Activated CD4-positive, alpha-beta T cell treated with anti-CD3 and anti-CD28 coated beads, Interleukin-2, amount 50 U/mL, for 24 hours (primary cell): ENCODE results near the gene TAS2R42.
A peak's percentile ranks its signal among the peaks of the same experiment; 100 is the strongest.

Experiments used
- DNase-seq, 2 donors: peaks; one replicate each; pipeline ENCODE4 v3.0.0-alpha.2; 2020; ENCODE audit warnings: low read depth in 1 of 2, low spot score in 1 of 2

TAS2R42 gene, protein sequence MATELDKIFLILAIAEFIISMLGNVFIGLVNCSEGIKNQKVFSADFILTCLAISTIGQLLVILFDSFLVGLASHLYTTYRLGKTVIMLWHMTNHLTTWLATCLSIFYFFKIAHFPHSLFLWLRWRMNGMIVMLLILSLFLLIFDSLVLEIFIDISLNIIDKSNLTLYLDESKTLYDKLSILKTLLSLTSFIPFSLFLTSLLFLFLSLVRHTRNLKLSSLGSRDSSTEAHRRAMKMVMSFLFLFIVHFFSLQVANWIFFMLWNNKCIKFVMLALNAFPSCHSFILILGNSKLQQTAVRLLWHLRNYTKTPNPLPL

GRCh38 chr12:11186837-11187236 lies at the start of gene TAS2R42:
TAS2R42 (minus strand) TSS chr12:11186937; CDS start chr12:11186937, 0 bp downstream.
- DNase-seq = no peak

DNA sequence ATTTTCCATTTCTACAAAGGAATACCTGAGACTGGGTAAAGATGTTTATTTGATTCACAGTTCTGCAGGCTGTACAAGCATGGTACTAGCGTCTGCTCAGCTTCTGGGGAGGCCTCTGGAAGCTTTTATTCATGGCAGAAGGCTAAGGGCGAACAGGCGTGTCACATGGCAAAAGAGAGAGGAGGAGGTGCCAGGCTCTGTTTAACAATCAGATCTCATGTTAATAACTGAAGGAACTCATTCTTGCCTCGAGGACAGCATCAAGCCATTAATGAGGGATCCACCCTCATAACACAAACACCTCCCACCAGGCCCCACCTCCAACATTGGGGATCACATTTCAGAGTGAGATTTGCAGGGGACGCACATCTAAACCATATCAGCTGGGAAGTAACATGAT lies 46.8 kb upstream of the TAS2R42 start:
- no peak for DNase-seq

DNA sequence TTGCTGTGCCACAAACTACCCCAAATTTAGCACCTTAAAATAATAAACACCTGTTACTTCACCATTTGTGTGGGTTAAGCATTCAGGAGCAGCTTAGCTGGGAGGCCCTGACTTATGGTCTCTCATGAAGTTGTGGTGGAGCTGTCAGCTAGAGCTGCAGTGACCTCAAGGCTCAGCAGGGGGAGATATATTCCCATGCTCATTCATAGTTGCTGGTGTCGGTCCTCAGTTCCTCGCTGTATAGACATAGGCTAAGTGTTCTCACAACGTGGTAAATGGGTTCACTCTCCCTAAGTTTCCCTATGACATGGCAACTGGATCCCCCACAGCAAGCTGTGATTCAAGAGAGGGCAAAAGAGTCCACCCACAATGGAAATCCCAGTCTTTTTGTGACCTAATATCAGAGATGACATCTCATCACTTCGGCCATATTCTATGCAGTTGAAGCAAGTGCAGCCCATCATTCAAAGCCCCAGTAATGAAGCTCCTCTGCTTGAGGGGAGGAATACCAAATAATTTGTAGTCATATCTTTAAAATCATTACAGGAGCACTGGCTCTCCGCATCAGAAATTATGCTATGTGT lies 41.7 kb upstream of the TAS2R42 start:
- DNase-seq = peak in 1 of 2 donors; percentile 4

- no peak for DNase-seq
Measured at GRCh38 chr12:11227373-11227772, 40.6 kb upstream of the TAS2R42 start.

- no peak for DNase-seq
Measured at GRCh38 chr12:11209113-11209512, 22.4 kb upstream of the TAS2R42 start.

DNA sequence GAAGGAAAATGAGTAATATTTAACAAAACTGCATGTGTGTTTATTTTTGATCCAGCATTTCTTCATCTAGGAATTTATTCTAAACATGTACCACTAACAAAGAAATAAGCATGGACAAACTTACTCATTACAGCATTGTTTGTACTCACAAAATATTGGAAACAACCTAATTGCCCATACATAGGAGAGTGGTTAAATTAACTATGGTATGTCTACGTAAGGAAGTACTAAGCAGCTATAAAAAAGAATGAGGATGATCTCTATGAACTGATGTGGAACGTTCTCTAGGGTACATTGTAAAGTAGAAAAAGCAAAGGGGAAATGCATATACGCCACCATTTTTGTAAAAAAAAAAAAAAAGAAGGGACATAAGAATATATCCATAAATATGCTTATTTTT lies 17.4 kb upstream of the TAS2R42 start:
- no peak for DNase-seq

DNA sequence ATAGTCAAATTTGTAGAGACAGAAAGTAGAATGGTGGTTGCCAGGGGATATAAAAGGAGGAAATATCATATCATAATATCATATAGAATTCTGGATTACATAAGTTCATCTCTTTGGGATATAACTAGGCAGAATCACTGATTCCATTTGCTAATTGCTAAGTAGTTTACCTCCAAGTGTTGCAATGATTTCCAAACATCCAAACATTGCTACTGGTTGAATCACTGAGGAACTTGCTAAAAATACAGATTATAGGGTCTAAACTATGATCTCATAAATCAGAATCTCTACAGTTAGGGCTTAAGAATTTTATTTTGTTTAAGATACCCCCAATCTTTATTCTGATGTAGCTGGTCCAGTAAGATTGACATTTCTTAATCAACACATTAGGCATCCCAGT lies 16.1 kb upstream of the TAS2R42 start:
- no peak for DNase-seq

GRCh38 chr12:11183011-11183410 lies 3.7 kb downstream of the TAS2R42 start:
- no peak for DNase-seq

DNA sequence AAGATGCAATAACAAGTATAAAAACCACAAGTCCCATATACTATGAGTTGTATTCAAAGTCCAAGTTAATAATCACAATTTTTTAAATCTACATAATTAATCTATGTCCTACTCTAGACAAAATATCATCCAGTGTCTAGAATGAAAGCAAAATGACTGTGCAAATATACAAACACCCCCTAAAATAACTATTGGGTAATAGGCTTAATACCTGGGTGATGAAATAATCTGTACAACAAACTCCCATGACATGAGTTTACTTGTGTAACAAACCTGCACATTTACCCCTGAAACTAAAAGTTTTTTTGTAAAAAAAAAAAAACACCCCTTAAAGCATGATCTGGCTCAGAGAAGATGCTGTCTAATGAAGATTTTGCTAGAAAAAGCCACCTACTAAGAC lies 4.2 kb downstream of the TAS2R42 start:
- DNase-seq = no peak

DNA sequence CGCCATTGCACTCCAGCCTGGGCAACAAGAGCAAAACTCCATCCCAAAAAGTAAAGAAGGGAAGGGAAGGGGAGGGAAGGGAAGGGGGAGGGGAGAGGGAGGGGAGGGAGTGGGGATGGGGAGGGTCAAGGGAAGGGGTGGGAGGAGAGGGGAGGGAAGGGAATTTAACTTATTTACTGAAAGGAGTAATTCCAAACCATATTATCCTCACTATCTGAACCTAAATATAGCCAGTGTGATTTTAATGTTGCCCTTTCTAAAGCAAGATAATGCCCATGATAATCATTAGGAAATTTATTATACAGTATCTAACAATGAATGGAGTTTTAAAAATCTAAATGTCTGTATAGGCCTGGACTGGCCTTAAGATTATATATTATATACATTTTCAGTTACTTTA lies 8.5 kb downstream of the TAS2R42 start:
- DNase-seq = no peak

GRCh38 chr12:11174022-11174421 lies 12.7 kb downstream of the TAS2R42 start:
- DNase-seq = no peak

DNA sequence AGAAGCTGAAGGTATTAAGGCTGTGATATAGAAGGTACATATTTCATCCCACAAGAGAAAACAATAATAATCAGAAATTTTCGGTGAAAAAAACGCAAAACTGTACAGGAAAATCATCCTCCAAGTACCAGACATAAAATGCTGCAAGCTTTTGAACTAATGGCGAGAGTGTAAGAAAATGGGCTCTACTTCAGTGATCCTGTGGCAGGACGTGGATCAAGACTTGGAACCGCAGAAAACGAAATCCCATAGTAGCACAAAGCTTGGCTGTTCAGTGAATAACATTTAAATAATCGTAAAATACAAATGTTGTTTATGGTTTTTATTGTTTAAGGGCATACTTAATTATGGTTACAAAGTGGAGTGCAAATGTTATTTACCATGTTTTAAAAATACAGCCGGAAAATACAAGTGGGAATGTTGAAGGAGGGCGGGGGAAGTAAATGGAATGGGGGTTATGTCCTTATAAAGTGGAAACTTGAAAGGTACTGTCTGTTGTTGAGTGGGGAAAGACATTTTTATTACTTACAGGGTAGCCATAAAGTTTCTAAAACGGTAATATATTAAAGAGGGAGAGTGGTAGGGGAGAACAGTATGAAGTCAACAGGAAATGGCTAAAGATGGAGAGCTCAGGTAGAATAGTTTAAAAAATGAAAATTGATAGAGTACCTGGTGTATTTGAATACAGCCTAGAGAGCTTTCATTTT lies 14.6 kb downstream of the TAS2R42 start:
- DNase-seq = no peak

DNA sequence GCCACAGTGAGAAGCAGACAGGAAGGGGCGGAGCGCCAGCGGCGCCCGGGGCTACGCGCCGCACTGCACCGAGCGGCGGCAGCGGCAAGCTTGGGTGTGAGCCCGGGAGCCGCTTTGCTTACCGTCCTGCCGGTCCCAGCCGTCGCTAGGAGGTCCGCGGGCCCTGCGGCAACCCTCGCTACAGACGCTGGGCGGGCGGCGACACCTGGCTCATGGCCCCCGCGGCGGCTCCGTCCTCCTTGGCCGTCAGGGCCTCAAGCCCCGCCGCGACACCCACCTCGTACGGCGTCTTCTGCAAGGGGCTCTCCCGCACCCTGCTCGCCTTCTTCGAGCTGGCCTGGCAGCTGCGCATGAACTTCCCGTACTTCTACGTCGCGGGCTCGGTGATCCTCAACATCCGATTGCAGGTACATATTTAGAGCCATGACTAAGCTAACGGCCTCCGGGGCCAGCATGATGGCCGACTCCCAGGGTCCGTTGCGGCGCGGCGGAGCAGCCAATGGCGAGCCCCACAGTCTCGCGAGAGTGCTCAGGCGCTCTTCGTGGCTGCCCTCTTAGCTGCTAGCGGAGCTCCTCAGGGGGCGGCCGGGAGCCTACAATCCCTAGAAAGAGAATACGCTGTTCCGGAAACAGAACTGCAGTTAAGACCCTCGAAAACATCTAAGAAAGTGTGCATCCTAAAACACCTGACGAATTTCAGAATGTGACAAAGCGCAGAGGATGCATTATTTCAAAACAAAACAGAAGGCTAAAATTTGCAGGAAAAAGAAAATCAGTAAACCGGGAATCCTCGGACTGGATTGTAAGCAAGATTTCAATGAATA lies 15.4 kb downstream of the TAS2R42 start, which contains the start of gene SMIM10L1:
Gene SMIM10L1 (plus strand): TSS at position 50 of the 824 bp plus-strand sequence. CDS start 163 bp downstream, at position 213.
- peak; percentile 69 to 85 for DNase-seq

GRCh38 chr12:11170810-11171144 lies 16.0 kb downstream of the TAS2R42 start:
- no peak for DNase-seq

GRCh38 chr12:11166300-11166699 lies 20.4 kb downstream of the TAS2R42 start:
- DNase-seq = no peak

DNA sequence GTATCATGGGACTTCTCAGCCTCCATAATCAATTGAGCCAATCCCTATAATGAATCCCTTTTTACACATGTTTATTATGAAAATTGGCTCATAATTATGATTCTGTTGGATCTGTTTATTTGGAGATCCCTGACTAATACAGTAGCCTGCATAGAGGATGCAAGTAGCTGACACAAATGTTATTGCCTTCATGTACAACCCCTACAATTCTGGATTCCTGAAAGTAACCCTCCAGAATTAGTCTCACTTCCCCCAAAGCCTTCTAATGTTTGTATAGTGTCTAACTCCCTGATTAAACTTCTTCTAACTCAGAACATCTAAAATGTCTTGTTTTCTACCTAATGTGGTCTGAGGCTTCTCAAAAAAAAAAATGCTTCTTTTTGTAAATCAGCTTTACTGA lies 22.4 kb downstream of the TAS2R42 start:
- no peak for DNase-seq

DNA sequence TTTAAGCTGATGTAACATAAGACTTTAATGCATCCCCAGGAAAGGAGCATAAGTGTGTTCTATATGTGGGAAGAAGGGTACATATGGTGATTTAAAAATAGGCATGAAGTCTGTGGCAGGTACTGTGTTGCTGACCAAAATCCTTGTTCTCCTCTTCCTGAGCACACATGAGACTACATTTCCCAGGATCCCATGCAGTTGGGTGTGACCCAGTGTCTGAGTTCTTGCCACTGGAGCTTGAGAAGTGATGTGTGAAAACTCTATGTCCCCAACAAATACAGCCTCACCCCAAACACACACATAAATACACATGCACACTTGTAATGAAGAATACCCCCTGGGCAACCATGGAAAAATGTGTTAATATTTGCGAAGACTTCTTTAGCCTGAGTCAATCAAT lies 24.2 kb downstream of the TAS2R42 start:
- DNase-seq = no peak

DNA sequence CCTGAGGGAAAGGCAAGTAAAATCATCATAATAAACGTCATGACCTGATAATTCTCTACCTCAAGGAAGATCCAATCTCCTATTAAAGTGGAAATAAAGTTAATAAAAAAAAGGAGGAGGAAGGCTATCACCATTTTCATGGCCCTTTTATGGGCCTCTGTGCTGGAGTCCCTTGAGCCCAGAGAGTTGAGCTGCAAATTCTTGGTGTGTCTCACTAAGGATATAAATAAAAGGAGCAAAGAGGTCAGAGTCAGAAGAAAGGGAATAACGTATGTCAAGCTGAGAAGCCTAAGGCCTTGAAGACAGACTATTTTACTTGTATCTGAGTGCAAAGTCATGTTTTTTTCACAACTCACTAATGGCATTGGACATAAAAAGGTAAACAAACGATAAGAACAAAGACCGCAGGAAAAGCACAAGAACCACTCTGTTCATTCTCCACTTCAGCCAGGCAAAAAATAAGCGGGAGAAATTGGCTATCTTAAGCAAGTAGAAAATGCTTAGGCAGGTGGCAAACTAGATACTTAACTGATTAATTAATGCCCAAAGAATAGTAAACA lies 27.8 kb downstream of the TAS2R42 start:
- DNase-seq = no peak

DNA sequence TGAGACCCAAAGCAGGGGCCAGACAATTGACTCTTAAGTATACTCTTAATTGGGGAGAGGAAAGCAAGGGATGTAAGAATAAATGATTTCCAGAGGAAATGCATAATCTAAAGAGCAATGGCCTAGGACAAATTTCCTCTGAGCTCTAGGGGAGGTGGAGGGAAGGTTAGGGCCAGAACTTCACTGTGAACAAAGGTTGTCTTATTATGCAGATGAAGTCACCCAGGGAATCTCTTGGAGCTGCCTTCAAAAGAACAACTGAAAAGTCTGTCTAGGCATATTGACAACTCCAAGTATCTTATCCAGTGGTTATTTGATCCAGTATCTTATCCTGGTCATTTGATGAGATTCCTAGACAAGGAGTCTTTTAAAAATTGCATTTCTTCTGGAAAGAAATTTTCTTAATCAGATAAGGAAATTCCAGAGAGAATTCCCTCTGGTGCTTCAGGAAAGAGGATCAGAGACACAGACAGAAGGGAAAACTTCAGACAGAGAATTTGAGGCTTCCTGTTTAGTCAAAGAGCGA lies 32.3 kb downstream of the TAS2R42 start:
- no peak for DNase-seq

- no peak for DNase-seq
Measured at GRCh38 chr12:11152725-11153124, 34.0 kb downstream of the TAS2R42 start.

DNA sequence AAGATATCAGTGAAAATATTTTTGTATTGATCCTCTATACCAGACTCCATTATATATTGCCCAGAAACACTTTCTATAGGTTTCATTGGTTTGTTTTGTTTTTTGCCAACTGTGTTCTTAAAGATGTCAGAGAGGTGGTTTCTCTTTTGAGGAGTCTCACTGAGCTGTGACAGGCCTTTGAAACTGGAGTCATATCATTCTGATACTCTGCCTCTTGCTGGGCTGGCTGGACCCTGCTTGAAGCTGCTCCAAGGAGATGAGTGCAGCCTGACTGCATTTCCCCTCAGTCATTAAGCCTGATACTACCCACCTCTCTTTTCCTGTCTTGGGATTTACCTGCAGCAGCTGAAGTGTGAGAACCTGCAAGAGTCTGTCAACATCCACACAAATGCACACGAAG lies 35.9 kb downstream of the TAS2R42 start:
- no peak for DNase-seq
